Stimulated activated CD4-positive, alpha-beta T cell treated with anti-CD3 and anti-CD28 coated beads, TNF-alpha, amount 100 ng/mL, for 48 hours (primary cell): ENCODE results near the gene CIAPIN1.

Source experiments
- DNase-seq, 3 donors: peaks; one replicate each; pipeline ENCODE4 v3.0.0-alpha.2; 2020; ENCODE audit warnings: low read depth in 3 of 3

CIAPIN1 gene

DNA sequence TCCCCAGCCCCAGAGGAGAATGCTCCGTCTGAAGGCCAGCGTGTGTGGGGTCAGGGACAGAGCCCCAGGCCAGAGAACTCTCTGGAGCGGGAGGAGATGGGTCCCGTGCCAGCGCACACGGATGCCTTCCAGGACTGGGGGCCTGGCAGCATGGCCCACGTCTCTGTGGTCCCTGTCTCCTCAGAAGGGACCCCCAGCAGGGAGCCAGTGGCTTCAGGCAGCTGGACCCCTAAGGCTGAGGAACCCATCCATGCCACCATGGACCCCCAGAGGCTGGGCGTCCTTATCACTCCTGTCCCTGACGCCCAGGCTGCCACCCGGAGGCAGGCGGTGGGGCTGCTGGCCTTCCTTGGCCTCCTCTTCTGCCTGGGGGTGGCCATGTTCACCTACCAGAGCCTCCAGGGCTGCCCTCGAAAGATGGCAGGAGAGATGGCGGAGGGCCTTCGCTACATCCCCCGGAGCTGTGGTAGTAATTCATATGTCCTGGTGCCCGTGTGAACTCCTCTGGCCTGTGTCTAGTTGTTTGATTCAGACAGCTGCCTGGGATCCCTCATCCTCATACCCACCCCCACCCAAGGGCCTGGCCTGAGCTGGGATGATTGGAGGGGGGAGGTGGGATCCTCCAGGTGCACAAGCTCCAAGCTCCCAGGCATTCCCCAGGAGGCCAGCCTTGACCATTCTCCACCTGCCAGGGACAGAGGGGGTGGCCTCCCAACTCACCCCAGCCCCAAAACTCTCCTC lies 64.5 kb downstream of the CIAPIN1 start:
- DNase-seq: no peak

DNA sequence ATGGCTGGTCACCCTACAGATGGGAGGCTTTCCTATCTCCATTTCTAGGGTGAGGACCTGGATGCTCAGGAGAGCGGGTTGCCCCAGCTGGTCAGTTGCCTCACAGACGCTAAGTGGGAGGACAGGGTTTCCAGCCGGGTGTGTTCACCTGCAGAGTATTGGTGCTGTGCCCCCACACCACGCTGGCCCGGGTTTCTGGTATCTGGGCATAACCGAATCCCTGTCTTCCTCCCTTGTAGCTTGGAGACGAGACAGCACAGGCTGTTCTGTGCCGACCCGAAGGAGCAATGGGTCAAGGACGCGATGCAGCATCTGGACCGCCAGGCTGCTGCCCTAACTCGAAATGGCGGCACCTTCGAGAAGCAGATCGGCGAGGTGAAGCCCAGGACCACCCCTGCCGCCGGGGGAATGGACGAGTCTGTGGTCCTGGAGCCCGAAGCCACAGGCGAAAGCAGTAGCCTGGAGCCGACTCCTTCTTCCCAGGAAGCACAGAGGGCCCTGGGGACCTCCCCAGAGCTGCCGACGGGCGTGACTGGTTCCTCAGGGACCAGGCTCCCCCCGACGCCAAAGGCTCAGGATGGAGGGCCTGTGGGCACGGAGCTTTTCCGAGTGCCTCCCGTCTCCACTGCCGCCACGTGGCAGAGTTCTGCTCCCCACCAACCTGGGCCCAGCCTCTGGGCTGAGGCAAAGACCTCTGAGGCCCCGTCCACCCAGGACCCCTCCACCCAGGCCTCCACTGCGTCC lies 65.2 kb downstream of the CIAPIN1 start:
- DNase-seq: no peak

- DNase-seq: no peak
Measured at GRCh38 chr16:57380671-57381462, 66.3 kb downstream of the CIAPIN1 start.

DNA sequence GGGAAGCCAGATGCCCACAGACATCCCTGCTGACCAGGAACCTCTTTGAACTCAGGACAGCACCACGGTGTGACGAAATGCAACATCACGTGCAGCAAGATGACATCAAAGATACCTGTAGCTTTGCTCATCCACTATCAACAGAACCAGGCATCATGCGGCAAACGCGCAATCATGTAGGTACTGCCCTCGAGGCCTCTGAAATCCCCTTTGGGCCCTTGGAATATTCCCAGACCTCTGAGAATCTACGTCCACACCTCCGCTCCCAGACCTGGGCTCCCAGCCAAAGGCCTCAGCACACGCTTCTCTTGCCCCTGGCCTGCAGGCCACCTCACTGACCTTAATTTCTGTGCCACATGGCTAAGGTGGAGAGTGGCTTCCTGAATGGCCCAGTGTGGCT lies 67.6 kb downstream of the CIAPIN1 start:
- DNase-seq: no peak
